Esophagus squamous epithelium (tissue), 5 donors: ENCODE measurements around the gene SECISBP2. TPM values are rescaled to one million over a fixed set of nuclear protein-coding genes. Genes with fewer than 3 reads are reported as not detected.

Experiments used
- DNase-seq: peaks from one replicate; lab custom pipeline; 2025; lab: John Stamatoyannopoulos, UW
- H3K27ac ChIP-seq, 4 donors: fragments of 200-600 bp; sonication (generic); one replicate each; pipeline ENCODE4 v1.5.1; 2016 to 2019; ENCODE audit warnings: mild to moderate bottlenecking in 1 of 4
- H3K27me3 ChIP-seq, 4 donors: fragments of 200-600 bp; sonication (generic); 1 replicate in 3 of 4; 2 replicates in 1 of 4; pipeline versions ENCODE4 v1.5.1 to v1.6.0; 2017 to 2021; ENCODE audit warnings: antibody characterized with exemption in 1 of 4
- H3K36me3 ChIP-seq, 3 donors: fragments of 200-600 bp; sonication (generic); one replicate each; pipeline ENCODE4 v1.5.1; 2016 to 2019
- H3K4me1 ChIP-seq, 3 donors: fragments of 200-600 bp; sonication (generic); one replicate each; pipeline ENCODE4 v1.5.1; 2017 to 2019
- H3K4me3 ChIP-seq, 4 donors: fragments of 200-600 bp; sonication (generic); 1 replicate in 3 of 4; 2 replicates in 1 of 4; pipeline ENCODE4 v1.5.1; 2016 to 2019; ENCODE audit warnings: mild to moderate bottlenecking in 2 of 4, moderate library complexity in 1 of 4
- H3K9me3 ChIP-seq, 3 donors: fragments of 200-600 bp; sonication (generic); one replicate each; pipeline ENCODE4 v1.5.1; 2016 to 2019
- CTCF ChIP-seq, 6 experiments: fragments of 450-650 bp in 4 of 6; fragments of 200-600 bp in 2 of 6; sonication (generic) in 2 of 6; IDR thresholded peaks; one replicate each; pipeline ENCODE4 v1.5.1; 2016 to 2019; ENCODE audit warnings: antibody characterized with exemption in 6 of 6, mild to moderate bottlenecking in 4 of 6, moderate library complexity in 4 of 6
- POLR2A ChIP-seq, 4 donors: fragments of 450-650 bp; IDR thresholded peaks; one replicate each; pipeline ENCODE4 v1.6.1; 2017; ENCODE audit warnings: antibody characterized with exemption in 4 of 4, mild to moderate bottlenecking in 4 of 4, moderate library complexity in 3 of 4
- WGBS, 2 donors: methylation state at CpG; one replicate each; pipeline ENCODE4 v1.1.5; 2018; 5-methylcytosine and 5-hydroxymethylcytosine counted together
- intact Hi-C: fragments of 100-400 bp; cut with DNase I; formaldehyde crosslinking; loops from one replicate; pipeline ENCODE4 v1.15.0; 2022
- total RNA-seq, 4 donors: library from RNA; depleted of rRNA; stranded (reverse); fragments of >200 nt; gene quantifications; one replicate each; pipeline ENCODE4 v1.1.0, GENCODE V29; 2016
- donor health status: DM: yes; HTN: yes; CAD: no.

SECISBP2 gene
- total RNA-seq, 4 donors from 2014 or later = 23.1 to 50.9 (median 27.7) TPM

GRCh38 chr9:89388084-89388867 is 70.0 kb downstream of the SECISBP2 start:
- intact Hi-C loops = no loop called here
- H3K27me3 ChIP-seq = no peaks in the 10 kb centered on the region
- H3K27ac ChIP-seq = peak overlapping the region; percentile 13 to 87 (median 74)
- H3K4me1 ChIP-seq = peaks cover 18 to 50% (median 35%) of the 10 kb centered on the region in 3 donors
- 55 to 61% methylated on average over 5 to 6 of the region's 19 CpGs for WGBS, 2 donors
- no peaks in the 10 kb centered on the region for H3K9me3 ChIP-seq
- H3K4me3 ChIP-seq = no peak overlapping the region
- DNase-seq = no peak
- no peak for TF ChIP-seq CTCF (IDR thresholded peaks at IDR 0.05)
- TF ChIP-seq POLR2A (IDR thresholded peaks at IDR 0.05) = no peak
- peaks cover 10 to 100% (median 30%) of the 10 kb centered on the region in 3 donors for H3K36me3 ChIP-seq

- Histone ChIP-seq H3K9me3 (no peaks in the 10 kb centered on the region), H3K36me3 (peaks cover 12 to 100% (median 30%) of the 10 kb centered on the region in 3 donors), H3K4me1 (peaks cover 18 to 50% (median 35%) of the 10 kb centered on the region in 3 donors), H3K27me3 (no peaks in the 10 kb centered on the region), H3K4me3 (no peak overlapping the region), H3K27ac (peak overlapping the region in 3 of 4 donors; percentile 72 to 87 (median 76))
- no peak for DNase-seq
- WGBS, 2 donors = 88 to 94% methylated on average over 6 to 9 of the region's 12 CpGs
- intact Hi-C loops = no loop called here
- TF ChIP-seq CTCF (IDR thresholded peaks at IDR 0.05) = no peak
- TF ChIP-seq POLR2A (IDR thresholded peaks at IDR 0.05) = no peak
Observed at GRCh38 chr9:89388868-89389177, 70.5 kb downstream of the SECISBP2 start.

- H3K36me3 ChIP-seq = peaks cover 12 to 100% (median 24%) of the 10 kb centered on the region in 3 donors
Observed at GRCh38 chr9:89390068-89390555, 71.8 kb downstream of the SECISBP2 start.

GRCh38 chr9:89390578-89391116 is 72.3 kb downstream of the SECISBP2 start:
- Histone ChIP-seq H3K9me3 (no peaks in the 10 kb centered on the region), H3K4me3 (no peak overlapping the region), H3K27me3 (no peaks in the 10 kb centered on the region), H3K4me1 (peaks cover 18 to 49% (median 35%) of the 10 kb centered on the region in 3 donors), H3K27ac (peak overlapping the region in 2 of 4 donors; percentile 7 to 72), H3K36me3 (peaks cover 12 to 100% (median 19%) of the 10 kb centered on the region in 3 donors)
- TF ChIP-seq CTCF (IDR thresholded peaks at IDR 0.05) (no peak), POLR2A (IDR thresholded peaks at IDR 0.05) (no peak)
- DNase-seq = no peak
- intact Hi-C loops = no loop called here
- 88 to 100% methylated on average over 1 to 5 of the region's 5 CpGs for WGBS, 2 donors

More at GRCh38 chr9:89390068-89390555, 71.8 kb downstream of the SECISBP2 start:
- Histone ChIP-seq H3K4me3 (no peak overlapping the region), H3K4me1 (peaks cover 18 to 50% (median 35%) of the 10 kb centered on the region in 3 donors), H3K9me3 (no peaks in the 10 kb centered on the region), H3K27me3 (no peaks in the 10 kb centered on the region), H3K27ac (peak overlapping the region in 2 of 4 donors; percentile 7 to 72)
- no peak for TF ChIP-seq POLR2A (IDR thresholded peaks at IDR 0.05)
- TF ChIP-seq CTCF (IDR thresholded peaks at IDR 0.05) = no peak
- no peak for DNase-seq
- WGBS, 2 donors = 35 to 71% methylated on average over 3 to 5 of the region's 10 CpGs
- intact Hi-C loops = no loop called here

GRCh38 chr9:89391585-89391984 is 73.3 kb downstream of the SECISBP2 start:
- no peaks in the 10 kb centered on the region for H3K27me3 ChIP-seq
- no peak for TF ChIP-seq CTCF (IDR thresholded peaks at IDR 0.05)
- TF ChIP-seq POLR2A (IDR thresholded peaks at IDR 0.05) = no peak
- no peak for DNase-seq
- no peak overlapping the region for H3K4me3 ChIP-seq
- H3K4me1 ChIP-seq = peaks cover 18 to 40% (median 31%) of the 10 kb centered on the region in 3 donors
- intact Hi-C loops = no loop called here
- 78 to 100% methylated on average over 1 to 4 of the region's 6 CpGs for WGBS, 2 donors
- H3K36me3 ChIP-seq = peaks cover 18 to 100% (median 24%) of the 10 kb centered on the region in 3 donors
- no peaks in the 10 kb centered on the region for H3K9me3 ChIP-seq
- H3K27ac ChIP-seq = no peak overlapping the region
